GM21786 (cell line): Measurements from ENCODE around the gene ESAM.

ENCODE experiments used
- ATAC-seq: cut with Tn5 transposase; IDR thresholded peaks from one replicate; pipeline ENCODE4 v1.9.1; 2021; ENCODE audit not compliant: unreplicated experiment

ESAM gene

DNA sequence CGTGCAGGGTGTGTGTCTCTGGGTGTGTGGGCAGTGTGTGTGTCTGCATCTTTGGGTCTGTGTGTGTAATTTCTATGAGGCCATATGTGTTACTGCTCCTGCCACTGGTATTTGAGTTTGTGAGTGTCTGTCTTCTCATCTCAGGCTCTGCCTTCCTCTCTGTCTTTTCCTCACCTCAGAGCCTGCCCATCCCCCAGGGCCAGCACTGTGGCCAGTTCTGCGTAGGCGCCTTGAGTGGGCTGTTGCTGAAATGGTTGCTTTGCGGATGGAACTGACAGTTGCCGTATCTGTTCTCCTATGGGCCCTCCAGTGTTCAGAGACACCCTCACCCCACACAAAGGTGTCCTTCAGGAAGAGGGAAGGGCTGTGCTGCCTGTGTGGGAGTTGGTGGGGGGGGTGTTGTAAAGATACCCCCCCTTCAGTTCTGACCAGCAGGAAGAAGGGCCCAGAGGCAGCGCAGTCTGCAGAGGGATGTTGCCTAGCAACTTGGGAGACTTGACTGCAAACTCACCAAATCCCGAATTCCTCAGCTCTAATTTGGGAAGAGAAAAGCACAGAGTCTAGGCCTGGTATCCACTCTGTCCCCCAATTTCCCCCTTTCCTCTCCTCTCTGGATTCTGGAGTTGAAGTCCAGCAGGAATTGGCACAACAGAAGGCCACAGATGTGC, 24.3 kb downstream of the ESAM start:
- ATAC-seq: no peak

DNA sequence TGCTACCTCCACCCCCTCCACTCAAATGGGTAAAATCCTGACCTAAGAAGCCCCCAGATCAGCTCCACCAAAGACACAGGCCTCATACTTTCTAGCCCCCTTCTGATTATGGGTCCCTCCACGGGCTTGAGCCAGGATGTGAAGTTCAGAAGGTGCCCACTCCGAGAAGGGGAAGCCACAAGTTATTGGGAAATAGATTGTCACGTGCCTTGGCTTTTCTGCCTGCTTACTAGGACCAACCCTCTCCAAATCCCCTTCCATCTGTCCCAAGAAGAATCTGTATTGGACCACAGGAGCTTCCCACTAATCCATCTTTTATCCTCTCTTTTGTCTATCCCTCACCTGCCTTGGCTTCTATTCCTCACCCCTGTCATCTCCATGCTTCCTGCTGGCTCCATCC, 25.4 kb downstream of the ESAM start:
- ATAC-seq: no peak

DNA sequence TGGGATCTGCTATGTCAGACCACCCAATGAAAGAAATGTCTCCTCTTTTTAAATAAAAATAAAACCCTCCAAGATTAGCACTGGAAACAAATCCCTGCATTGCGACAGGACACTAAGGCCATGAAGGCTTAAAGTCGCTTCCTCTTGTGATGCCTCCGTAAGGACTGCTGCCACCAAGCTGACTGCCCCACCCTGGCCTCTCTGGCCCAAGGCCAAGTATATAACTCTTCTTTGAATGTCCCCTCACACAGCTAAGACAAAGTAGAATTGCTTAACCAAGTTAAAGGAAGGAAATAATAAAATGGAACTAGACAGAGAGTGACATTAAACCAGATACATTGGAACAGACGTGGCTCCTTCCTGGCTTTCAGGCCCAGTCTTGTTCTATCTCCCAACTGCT, 29.9 kb downstream of the ESAM start:
- ATAC-seq: no peak

DNA sequence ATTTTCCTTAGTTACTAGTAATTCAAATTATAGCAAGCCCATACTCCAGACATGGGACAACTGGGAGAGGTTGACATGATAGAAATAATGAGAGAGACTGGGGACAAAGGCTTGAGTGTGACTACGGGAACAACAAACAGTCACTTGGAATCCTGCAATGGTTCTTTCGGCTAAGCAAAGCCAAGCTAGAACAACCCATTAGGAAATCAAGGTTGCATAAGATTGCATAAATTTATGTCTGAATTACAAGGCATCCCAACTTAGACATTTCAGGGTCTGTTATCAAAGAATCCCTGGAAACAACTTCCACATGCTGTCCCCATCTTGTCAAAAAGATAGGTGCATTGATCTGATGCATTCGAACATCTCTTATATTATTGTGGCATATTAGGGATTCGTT, 32.5 kb downstream of the ESAM start:
- ATAC-seq: no peak

DNA sequence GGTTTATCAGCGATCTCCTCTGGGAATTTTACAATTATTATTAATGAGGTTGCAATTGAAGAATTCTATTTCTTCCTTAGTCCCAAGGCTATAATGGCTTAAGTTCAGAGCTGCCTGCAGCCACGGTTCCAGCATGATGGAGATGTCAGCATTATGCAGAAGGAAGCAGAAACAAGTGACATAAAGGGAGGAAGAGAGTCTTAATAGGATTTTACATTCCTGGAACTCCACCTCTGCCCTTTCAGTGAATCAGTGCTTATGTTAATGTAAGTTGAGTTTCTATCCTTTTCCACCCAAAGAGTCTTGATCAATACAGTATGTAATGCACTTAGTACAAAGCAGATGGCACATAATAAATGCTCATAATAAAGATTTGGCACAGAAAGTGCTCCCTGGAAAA, 34.0 kb downstream of the ESAM start:
- no peak for ATAC-seq

DNA sequence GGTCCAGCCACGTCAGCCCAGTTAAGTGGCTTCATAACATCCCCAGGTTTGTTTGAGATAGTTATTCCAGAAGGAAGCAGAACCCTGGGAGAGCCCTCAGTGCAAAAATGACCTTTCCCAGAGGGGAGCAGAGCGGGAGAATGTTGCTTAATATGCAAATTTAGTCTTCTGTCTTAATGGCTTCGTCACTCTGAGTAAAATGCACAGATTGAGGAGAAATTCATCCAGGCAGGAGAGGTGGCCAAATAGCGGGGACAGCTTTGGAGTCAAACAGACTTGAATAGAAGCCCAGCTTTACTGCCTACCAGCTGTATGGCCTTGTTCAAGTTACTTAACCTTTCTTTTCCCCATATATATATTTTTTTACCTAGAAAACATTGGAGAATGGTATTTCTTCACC, 34.6 kb downstream of the ESAM start:
- no peak for ATAC-seq

DNA sequence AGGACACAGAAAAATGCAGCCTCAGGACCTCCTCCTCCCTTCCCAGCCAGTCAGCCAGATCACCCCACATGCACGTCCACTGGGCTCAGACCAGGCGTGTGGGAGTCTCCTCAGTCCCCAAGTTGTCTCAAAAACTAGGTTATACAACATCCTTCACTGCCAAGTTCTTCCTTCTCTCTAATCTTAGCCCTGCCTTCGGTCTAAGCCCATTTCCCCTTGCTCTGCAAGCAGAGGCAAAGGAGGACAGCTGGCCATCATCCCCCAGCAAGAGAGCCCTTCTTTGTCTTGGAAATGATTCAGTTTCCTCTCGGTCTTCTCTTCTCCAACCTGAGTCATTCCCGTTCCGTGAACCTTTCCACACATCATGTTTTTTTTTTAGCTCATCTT, 36.4 kb downstream of the ESAM start:
- no peak for ATAC-seq

DNA sequence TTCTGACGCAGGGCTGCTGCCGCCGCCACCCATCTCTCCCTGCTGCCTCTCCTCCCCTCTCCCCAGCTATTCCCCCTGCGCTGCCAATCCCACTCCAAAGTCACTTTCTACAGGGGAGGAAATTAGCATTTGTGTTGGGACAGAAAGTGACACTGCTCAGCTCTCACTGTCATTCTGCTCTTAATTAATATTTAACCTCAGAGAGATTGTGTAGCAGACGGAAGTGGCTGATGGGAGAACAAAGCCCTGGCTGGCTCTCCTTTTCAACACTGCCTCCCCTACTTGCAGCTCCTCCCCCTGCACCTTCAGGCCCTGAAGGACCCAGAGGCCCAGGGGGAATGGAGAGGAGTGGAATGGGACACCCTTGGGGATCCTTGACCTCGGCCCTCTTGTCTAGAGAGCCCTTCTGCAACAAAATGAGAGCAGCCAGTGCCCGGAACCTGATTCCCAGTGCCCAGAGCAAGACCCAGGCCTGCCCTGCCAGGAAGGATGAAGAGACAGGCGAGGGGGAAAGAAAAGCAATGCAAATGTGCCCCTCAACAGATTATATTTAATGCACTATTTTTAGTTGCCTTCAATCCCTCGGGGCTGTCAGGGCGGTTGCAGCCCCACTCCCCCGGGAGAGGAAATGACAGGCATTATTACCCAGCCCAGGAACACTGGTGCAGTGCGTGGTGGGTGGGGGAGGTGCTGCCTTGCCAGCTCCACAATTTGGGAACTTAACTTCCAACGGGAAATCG, 36.9 kb downstream of the ESAM start:
- ATAC-seq: peak; percentile 96

DNA sequence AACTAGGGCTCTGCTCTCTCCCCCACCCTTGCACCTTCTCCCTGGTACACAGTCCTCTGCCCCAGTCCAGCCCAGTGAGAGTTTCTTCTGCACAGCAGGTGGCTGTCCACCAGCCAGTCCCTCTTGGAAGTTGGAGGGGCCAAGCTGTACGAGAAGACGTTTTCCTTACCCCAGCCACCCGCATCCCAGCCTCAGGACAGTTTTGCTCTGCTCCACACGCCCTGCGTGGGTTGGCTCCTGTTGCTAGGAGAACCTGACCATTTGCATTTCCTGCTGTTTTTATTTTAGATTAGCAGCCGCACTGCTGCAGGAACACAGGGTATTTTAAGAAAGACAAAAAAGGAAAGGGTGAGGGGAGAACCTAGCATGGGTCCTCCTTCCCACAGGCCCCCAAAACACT, 39.9 kb downstream of the ESAM start:
- no peak for ATAC-seq

DNA sequence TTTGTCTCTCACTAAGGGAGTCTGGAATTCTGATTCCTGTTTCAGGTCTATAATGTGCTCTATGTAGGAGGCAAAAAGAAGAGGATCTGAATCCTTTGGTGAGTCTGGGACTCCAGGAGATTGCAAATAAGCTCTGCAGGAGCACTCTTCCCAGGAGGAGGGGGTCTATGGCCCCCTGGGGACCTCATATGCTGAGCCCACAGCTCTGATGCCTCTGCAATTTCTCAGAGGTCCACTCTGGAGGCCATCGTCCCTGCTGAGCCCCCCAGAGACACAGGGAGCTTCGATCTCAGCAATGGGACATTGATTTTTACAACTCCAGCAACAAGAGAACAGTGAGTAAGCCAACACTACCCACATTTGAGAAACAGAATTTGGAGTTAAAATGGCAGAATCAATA, 42.6 kb downstream of the ESAM start:
- no peak for ATAC-seq

DNA sequence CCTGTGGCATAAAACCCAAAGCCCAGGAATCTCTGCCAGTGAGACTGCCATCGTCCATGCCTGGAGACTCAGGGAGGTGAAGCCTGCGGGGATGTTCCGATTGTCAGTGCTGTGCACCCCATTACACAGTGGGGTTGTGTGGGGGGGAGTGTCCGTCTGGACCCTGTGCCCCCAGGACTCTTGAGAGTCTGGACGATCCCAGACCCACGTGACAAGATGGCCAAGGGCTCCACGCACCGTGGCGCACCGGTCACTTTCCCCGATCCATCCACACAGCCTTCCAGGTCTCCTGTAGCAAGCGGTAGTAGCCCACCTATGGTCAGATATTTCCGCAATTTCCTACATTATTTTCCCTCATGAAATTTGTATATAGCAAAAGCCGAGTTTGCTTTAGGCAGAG, 43.3 kb downstream of the ESAM start:
- no peak for ATAC-seq

DNA sequence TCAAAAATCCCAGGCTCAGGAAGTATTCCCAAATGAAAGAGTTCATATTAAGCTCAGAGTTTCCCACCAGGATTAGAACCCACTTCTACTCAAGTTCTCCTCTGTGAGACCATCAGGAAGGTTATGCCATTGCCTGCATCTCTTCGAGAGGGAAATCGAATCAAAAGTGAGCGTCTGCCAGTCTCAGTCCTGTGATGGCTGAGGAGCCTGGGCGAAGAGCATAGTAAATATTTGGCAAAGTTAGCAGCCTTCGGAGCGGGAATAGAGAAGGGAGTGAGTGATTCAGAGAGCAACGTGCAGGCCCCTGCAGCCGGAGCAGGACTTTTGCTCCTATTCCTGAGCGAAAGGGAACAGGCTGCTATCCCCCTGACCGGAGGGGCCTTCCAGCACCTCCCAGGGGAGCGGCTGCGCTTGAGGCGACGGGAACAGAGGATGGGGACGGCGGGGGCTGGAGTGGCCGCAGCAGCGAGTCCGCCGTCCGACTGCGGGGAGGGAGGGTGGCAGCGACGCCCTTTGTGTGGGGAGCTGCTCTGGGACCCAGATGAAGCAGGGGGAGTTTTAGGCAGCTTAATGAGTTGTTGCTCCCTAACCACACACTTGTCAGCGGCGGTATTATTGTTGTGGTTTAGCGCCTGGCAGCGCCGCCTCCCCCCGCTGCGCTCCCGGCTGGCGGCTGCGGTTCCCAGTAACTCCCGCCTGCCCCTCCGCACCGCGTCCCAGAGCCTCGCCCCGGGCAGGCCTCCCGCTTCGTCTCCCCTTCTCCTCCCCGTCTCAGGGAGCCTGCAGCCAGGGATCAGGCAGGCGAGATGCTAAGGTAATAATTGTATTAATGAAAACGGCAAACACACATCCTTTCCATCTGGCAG, 44.1 kb downstream of the ESAM start:
- peak; percentile 39 for ATAC-seq

DNA sequence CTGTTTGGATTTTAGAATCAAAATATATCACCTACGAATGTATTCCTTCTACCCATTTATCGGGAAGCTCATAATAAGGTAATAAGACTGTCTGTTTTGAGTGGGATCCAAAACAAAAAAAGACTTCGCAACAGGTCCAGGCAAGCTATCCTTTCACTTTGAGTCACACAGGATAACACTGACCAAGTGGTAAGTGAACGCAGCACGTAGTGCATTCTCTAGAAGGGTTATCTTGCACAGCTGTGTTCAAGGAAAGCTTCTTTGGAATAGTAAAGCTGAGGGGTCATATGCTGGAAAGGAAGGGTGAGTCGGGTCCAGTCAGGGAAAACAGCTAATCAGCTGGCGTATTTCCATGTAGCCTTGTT, 44.7 kb downstream of the ESAM start:
- peak; percentile 49 for ATAC-seq

DNA sequence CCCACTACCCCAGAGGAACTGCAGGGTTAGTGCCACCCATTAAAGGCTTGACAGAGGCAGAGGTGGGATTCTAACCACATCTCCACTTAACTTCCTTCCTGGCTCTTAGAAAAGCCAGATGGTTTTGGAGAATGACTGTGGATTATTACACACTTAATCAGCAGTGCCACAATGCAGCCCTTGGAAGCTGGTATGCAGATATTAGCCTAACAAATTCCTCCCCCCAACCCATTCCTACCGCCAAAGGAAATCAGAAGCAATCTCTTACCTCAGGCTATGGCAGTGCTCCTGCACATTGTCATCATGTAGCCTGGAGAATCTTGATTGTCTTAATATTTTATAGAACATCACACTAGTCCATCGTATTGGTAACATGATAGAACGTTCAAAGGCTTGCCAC, 45.5 kb downstream of the ESAM start:
- ATAC-seq: no peak

DNA sequence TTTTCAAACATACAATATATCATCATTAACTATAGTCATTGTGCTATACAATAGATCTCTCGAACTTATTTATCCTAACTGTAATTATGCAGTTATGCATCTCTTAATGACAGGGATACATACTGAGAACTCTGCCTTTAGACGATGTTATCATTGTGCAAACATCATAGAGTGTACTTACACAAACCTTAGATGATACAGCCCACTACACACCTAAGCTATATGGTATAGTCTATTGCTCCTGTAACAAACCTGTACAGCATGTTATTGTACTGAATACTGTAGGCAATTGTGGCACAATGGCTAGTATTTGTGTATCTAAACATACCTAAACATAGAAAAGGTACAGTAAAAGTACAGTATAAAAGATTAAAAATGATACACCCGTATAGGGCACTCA, 49.7 kb downstream of the ESAM start:
- no peak for ATAC-seq

DNA sequence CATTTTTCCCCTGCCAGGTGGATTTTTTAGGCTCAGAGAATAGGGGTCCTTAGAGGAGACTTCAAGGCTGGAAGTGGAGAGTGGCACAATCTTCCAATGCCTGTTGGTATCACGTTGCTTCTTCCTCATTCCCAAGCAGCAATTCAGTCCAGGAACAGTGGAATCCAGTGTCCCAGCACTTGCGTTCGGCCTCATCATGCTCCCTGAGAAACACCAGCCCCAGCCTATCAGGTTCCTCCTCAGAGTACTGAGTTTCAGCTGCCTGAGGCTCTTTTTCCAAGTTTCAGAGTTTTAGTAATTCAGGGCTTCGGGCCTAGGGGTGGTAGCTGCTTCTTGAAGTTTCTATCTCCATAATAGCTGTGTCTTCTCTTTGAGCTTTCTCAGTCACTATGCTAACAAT, 54.3 kb downstream of the ESAM start:
- no peak for ATAC-seq
